ENCODE data around the gene FGGY. TPM values are rescaled to one million over a fixed set of nuclear protein-coding genes. Genes with fewer than 3 reads are reported as not detected.
A peak's percentile ranks its signal among the peaks of the same experiment; 100 is the strongest.

Gene FGGY
- polyA plus RNA-seq, 10 donors: 9.1 to 15.3 (median 12.5) TPM

DNA sequence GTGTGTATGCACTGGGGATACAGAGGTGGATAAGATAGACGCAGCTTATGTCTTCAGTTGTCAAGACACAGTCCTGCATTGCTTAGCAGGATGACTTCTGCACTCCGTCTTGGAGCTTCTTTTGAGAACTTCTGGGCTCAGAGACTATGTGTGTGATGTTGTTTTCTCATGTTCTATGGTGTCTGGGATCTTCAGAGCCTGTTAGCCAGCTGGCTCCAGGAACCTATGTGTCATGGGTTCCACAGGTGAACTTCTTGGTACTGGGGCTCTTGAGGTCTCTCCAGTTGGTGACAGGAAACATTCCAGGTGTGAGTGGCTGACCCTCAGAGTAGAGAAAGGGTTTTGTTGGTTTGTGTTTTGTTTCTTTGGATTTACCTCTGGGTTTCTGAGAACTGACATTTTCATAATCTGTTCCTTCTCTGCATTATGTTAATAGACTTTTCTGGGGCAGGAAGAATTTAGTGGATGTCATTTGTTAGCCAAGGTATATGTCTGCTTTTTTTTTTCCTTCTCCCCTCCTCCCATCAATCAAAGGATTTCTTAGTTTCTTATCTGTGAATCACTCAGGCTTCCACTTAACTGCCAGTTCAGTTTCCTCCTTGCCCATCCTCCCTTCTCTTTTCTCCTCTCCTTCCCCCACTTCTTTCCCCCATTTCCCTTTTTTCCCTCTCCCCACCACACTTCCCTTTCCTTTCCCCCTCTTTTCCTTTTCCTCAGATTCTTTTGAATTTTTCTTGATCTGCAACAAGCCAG lies 18.1 kb downstream of the FGGY start:
- no peak for DNase-seq

DNA sequence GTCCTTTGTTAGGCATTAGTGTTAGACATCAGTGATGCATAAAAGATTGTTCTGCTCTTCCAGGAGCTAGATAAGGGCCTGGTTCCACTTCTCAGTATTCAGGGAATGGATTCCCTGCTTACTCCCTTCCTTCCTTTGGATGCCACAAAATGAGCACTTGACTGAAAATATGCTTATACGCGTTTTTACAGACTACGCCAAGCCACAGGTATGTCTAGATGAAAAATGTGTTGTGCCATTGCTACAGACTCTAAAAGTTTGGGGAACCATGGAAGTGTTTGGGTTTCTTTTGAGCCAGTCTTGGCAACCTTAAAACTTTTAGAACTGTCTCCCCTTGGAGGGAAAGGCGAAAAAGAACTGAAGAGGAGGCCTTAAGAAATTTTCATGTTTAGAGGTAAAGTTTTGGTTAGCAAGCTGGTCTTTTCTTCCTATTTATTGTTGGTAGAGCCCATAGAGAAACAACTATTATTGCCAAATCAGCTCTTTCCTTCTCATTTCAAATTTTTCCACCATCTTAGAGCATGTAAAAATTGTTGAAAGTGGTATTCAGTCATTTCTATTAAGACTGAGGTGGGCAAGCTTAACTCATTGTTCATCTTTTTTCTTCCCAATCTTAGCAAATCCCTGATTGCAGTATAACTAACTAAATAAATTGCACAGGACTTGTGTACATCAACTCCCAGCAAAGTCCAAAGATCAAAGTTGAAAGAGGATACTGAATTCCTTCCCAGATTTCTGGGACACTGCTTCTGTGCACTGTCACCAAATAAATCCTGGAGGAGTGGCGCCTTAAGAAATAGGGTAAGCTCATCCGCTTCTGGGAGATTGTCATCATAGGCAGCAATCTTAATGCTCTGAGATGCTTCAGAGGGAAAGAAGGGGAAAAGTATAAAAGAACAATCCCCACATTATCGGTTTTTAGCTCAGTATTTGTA lies 18.9 kb downstream of the FGGY start:
- DNase-seq: no peak

GRCh38 chr1:59316497-59317128 lies 19.7 kb downstream of the FGGY start:
- DNase-seq: peak in 1 of 3 donors; percentile 35

GRCh38 chr1:59317343-59317742 lies 20.4 kb downstream of the FGGY start:
- no peak for DNase-seq

DNA sequence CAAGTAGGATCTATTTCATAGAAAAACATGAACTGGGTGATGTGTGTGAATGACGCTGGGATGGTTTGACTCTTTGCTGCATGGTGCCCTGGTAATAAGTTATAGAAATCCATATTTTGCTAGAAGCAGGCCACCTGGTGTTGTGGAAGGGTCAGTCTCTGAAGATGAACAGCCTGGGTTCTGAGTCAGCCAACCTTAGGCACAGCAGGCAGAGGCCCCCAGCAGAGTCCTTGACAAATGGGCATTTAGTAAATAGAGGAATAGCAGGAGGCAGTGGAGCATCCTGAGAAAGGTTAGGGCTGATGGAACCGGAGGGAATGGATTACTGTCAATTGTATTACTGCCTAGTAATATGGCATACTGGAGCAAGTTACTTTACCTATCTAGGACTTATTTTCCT lies 20.9 kb downstream of the FGGY start:
- DNase-seq: no peak

DNA sequence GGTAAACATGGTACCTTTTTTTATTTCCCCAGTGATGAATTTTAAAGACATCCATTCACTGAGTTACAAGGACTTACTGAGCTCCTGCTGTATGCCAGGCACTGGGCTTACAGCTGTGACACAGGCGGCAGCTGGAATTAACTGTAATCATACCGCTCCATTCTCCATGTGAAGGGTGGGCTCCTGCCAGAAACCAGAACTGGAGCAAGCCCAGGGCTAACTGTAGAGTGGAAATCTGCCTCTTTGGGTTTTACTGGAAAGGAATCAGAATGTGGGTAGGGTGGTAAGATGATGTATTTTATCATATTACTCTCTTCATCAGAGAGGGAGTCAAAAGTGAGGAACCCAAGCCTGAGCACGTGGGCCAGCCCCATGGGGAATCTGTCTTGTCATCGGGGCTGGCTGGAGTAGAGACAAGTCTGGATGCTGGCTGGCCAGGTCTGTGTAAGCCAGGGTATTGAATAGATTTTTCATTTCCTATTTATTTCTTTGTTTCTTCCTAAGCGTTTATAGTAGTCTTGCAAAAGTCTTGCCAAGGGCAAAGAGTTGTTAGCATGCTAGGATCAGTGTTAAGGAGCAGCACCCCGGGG lies 21.5 kb downstream of the FGGY start:
- DNase-seq: peak in 1 of 3 donors; percentile 56

GRCh38 chr1:59322394-59322793 lies 25.5 kb downstream of the FGGY start:
- no peak for DNase-seq

DNA sequence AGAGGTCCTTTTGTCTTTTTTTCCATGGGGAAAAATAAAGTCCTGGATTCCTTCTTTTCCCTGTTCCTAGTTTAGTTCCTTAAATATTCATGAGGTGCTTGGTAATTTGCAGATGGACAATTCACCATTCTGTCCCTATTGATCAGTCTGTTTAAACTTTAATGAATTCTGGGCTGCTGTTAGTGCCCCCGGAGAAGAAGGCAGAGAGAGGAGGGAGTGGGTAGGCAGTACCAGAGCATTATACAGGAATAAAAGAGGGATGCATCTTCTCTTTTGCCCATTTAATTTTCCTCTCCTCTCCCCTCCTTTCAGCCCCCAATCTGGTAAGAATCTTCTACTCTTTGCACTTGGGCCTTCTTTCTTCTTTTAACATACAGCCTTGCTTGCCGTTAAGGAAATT lies 25.9 kb downstream of the FGGY start:
- DNase-seq: no peak

DNA sequence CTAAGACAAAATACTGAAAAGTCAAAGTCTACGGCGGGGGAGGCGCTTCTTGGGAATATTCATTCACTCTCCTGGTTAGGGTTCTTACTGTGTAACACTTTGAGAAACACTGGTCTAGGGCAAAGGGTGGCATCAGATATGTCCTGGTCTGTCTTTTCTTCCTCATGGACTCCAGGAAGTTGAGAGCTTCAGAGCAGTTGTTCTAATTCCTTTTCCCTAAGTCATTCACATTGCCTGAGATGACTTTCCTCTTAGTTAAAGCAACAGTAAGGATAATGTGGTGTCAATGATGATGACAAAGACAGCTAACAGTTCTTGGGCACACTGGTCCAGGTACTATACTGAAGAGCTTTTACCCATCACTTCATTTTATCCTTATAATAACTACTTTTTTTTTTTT lies 27.0 kb downstream of the FGGY start:
- DNase-seq: no peak

DNA sequence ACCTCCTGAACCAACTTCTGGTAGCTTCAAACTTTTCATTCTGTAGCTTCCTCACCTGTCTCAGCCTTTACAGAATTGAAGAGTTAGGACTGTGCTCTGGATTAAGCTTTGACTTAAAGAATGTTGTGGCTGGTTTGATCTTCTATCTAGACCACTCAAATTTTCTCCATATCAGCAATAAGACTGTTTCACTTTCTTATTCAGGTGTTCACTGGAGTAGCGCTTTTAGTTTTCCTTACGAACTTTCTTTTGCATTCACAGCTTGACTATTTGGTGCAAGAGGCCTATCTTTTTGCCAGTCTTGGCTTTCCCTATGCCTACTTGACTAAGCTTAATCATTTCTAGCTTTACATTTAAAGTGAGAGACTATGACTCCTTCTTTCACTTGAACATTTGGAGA lies 31.5 kb downstream of the FGGY start:
- DNase-seq: no peak

GRCh38 chr1:59329412-59330053 lies 32.6 kb downstream of the FGGY start:
- no peak for DNase-seq

GRCh38 chr1:59331686-59332620 lies 35.1 kb downstream of the FGGY start:
- no peak for DNase-seq

DNA sequence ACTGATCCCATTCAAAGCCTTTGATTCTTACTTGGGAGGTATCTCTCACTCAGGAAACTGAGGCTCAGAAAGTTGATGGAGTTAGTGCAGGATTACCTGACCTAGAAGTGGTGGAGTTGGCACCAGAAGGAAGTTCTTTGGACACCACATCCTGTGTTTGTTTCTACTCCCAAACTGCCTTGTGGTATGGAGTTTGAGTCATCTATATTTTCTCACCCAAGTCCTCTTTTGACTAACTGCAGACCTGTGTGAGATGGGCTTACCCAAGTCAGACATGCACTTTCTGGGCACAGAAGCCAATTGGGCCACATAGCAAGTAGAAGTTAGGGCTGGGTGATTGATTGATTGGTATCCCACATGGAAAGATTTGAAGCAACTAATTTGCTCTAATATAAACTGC lies 36.1 kb downstream of the FGGY start:
- no peak for DNase-seq

- no peak for DNase-seq
These were observed 36.9 kb downstream of the FGGY start for GRCh38 chr1:59333626-59334277.

- no peak for DNase-seq
These were observed 43.8 kb downstream of the FGGY start for GRCh38 chr1:59340411-59341307.

- DNase-seq: no peak
These were observed 46.1 kb downstream of the FGGY start for GRCh38 chr1:59342801-59343575.

GRCh38 chr1:59343576-59343840 lies 46.6 kb downstream of the FGGY start:
- DNase-seq: no peak

DNA sequence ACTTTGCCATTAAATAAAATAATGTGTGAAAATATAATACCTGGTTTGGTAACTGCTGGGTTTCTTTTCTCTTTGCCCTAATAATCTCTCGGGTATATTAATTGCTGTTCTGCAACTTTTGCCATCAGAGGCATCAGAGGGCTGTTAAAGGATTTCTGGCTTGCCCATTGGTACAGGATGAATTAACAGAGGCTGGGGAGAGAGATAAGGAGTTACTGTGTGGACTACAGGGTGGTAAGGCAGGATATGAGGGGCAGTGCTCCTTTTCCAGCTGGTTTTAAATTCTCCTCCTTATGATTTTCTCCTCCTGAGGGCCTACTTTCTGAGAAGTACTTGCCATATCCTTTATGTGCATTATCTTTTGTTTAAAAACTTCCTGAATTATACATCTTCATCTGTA lies 48.3 kb downstream of the FGGY start:
- DNase-seq: no peak

Measured in muscle of back (tissue), 11 donors.